A549 (cell line): ENCODE results near the gene FAM131A. TPM values are rescaled to one million over a fixed set of nuclear protein-coding genes. Genes with fewer than 3 reads are reported as not detected.

Source experiments
- ATAC-seq, 2 experiments: fragments of 200-7000 bp in 1 of 2; fragments of >200 bp in 1 of 2; cut with Nextera tagmentation in 1 of 2; cut with Tn5 transposase in 1 of 2; 3 replicates each; pipeline versions ENCODE4 v1.8.0 to v1.9.1; 2018 to 2020; ENCODE audit warnings: mild to moderate bottlenecking in 1 of 2, moderate library complexity in 1 of 2
- CTCF ChIA-PET: fragments of 300-600 bp; sonication (Branson Sonifier 250); formaldehyde crosslinking; extraction: SDS; loops from one replicate; lab custom pipeline; 2021; ENCODE audit warnings: antibody characterized with exemption, inconsistent platforms; lab: Yijun Ruan, JAX
- POLR2A ChIA-PET: fragments of 350-600 bp; formaldehyde crosslinking; extraction: SDS; loops from one replicate; lab custom pipeline; 2021; ENCODE audit warnings: antibody characterized with exemption, inconsistent platforms; lab: Yijun Ruan, JAX
- DNase-seq, 2 experiments: peaks; one replicate each; pipeline versions ENCODE4 v3.0.0 to v3.0.0-alpha.2; 2011 to 2016; ENCODE audit warnings: low read depth in 1 of 2, low spot score in 1 of 2
- FAIRE-seq: peaks from 2 replicates; lab custom pipeline; 2011; peaks lifted over from hg19 to GRCh38; lab: Jason Lieb, UNC
- H3K27ac ChIP-seq, 2 experiments: fragments of >200 bp; sonication (Bioruptor Twin); formaldehyde crosslinking; 3 replicates each; pipeline ENCODE4 v1.5.1; 2016 to 2017
- H3K4me1 ChIP-seq: fragments of >200 bp; sonication (Bioruptor Twin); formaldehyde crosslinking; 3 replicates; pipeline ENCODE4 v1.6.1; 2016
- H3K4me2 ChIP-seq: fragments of >200 bp; sonication (Bioruptor Twin); formaldehyde crosslinking; 3 replicates; pipeline ENCODE4 v1.6.1; 2016
- H3K4me3 ChIP-seq: fragments of >200 bp; sonication (Bioruptor Twin); formaldehyde crosslinking; 3 replicates; pipeline ENCODE4 v1.5.1; 2016
- H3K9me3 ChIP-seq: fragments of >200 bp; sonication (Bioruptor Twin); formaldehyde crosslinking; 3 replicates; pipeline ENCODE4 v1.6.1; 2016
- ATOH8 ChIP-seq: fragments of 250-450 bp; sonication (Bioruptor Pico); IDR thresholded peaks from 2 replicates; pipeline ENCODE4 v1.5.0; 2020; ENCODE audit warnings: low read depth, mild to moderate bottlenecking, moderate library complexity
- CBX8 ChIP-seq: fragments of 200-600 bp; sonication (generic); IDR thresholded peaks from 2 replicates; pipeline ENCODE4 v1.6.1; 2016
- HMGXB4 ChIP-seq: fragments of 250-450 bp; sonication (Bioruptor Pico); IDR thresholded peaks from 2 replicates; pipeline ENCODE4 v1.5.0; 2021; ENCODE audit warnings: mild to moderate bottlenecking, moderate library complexity, borderline replicate concordance
- HOXB13 ChIP-seq: fragments of 250-450 bp; sonication (Bioruptor Pico); IDR thresholded peaks from 2 replicates; pipeline ENCODE4 v1.5.0; 2020; ENCODE audit warnings: low read depth, mild to moderate bottlenecking, moderate library complexity
- JUNB ChIP-seq: fragments of >200 bp; sonication (Bioruptor Twin); formaldehyde crosslinking; IDR thresholded peaks from 2 replicates; pipeline ENCODE4 v1.6.1; 2016
- KDM1A ChIP-seq: fragments of 200-600 bp; sonication (generic); IDR thresholded peaks from 2 replicates; pipeline ENCODE4 v1.6.1; 2016; ENCODE audit warnings: low read depth, mild to moderate bottlenecking
- KDM5A ChIP-seq: fragments of 200-600 bp; sonication (generic); IDR thresholded peaks from 2 replicates; pipeline ENCODE4 v1.6.1; 2016; ENCODE audit warnings: antibody characterized with exemption, mild to moderate bottlenecking
- MYC ChIP-seq: IDR thresholded peaks from 2 replicates; pipeline ENCODE4 v1.6.1; 2012; ENCODE audit warnings: mild to moderate bottlenecking, inconsistent platforms, low read length, improper control_type of control experiment, borderline replicate concordance
- NFE2L2 ChIP-seq: fragments of 150-350 bp; conservative IDR thresholded peaks from 2 replicates; pipeline ENCODE4 v1.6.1; 2014; ENCODE audit warnings: low read length
- NR3C1 ChIP-seq: fragments of >200 bp; sonication (Bioruptor Twin); formaldehyde crosslinking; IDR thresholded peaks from 3 replicates; pipeline ENCODE4 v1.6.1; 2017
- PBX3 ChIP-seq: IDR thresholded peaks from 2 replicates; pipeline ENCODE4 v1.6.1; 2012
- POLR2A ChIP-seq: IDR thresholded peaks from 2 replicates; pipeline ENCODE4 v1.6.1; 2012; ENCODE audit warnings: mild to moderate bottlenecking, low read length
- REST ChIP-seq: fragments of 200-600 bp; sonication (generic); IDR thresholded peaks from 2 replicates; pipeline ENCODE4 v1.6.1; 2016; ENCODE audit warnings: antibody characterized with exemption, mild to moderate bottlenecking, moderate library complexity
- TP53 ChIP-seq: fragments of 250-450 bp; sonication (Bioruptor Pico); IDR thresholded peaks from 2 replicates; pipeline ENCODE4 v1.5.0; 2021; ENCODE audit warnings: mild to moderate bottlenecking, moderate library complexity
- USF2 ChIP-seq: fragments of 450-650 bp; IDR thresholded peaks from 2 replicates; pipeline ENCODE4 v1.6.1; 2014; ENCODE audit warnings: antibody characterized with exemption
- ZC3H11A ChIP-seq: fragments of 450-650 bp; IDR thresholded peaks from 2 replicates; pipeline ENCODE4 v1.6.1; 2014; ENCODE audit warnings: antibody characterized with exemption, mild to moderate bottlenecking
- ZFP36 ChIP-seq: fragments of 450-650 bp; IDR thresholded peaks from 2 replicates; pipeline ENCODE4 v1.6.1; 2014; ENCODE audit warnings: borderline replicate concordance; ENCODE audit not compliant: partially characterized antibody
- WGBS: methylation state at CpG from one replicate; pipeline ENCODE4 v1.1.6; 2017; ENCODE audit errors: missing lambda C conversion rate; 5-methylcytosine and 5-hydroxymethylcytosine counted together
- polyA plus RNA-seq, 4 experiments: library from polyadenylated mRNA; depleted of rRNA in 3 of 4; stranded (reverse); fragments of >200 nt; fragmentation: RNase III in 1 of 4; extraction: RNeasy Plus Mini Kit Qiagen cat#74134 plus additional on column Dnase treatment in 1 of 4; gene quantifications; 2 replicates in 3 of 4; 3 replicates in 1 of 4; pipeline ENCODE4 v1.2.3, GENCODE V29; 2011 to 2017

The FAM131A gene
- polyA plus RNA-seq, 2 of the 4 experiments (the other 2 are of a cell fraction): 5.2 to 6.1 TPM

GRCh38 chr3:184350618-184351017 lies 13.2 kb downstream of the FAM131A start:
- POLR2A ChIA-PET: interaction anchor here (0.9 kb wide), 1 partner anchor 12 kb away, joined by 4 read pairs; no protein-coding TSS in a partner anchor
- DNase-seq: no peak
- WGBS: 84% methylated on average over 6 of the region's 6 CpGs
- Histone ChIP-seq H3K4me3 (no peak overlapping the region), H3K4me1 (peaks cover 4% of the 10 kb centered on the region; the same call in 2 of the 3 replicates), H3K9me3 (no peaks in the 10 kb centered on the region), H3K4me2 (no peak overlapping the region), H3K27ac (no peak overlapping the region)
- CTCF ChIA-PET: interaction anchor here (2.1 kb wide), 1 partner anchor 21 kb away, joined by 4 read pairs; no protein-coding TSS in a partner anchor
- FAIRE-seq: no peak
- TF ChIP-seq JUNB (no peak), KDM1A (no peak), NR3C1 (no peak), NFE2L2 (no peak), HOXB13 (CRISPR knock-in tag) (no peak), MYC (no peak), KDM5A (no peak)
- no peak for ATAC-seq

- WGBS: 63% methylated on average over 7 of the region's 9 CpGs
- no peaks in the 10 kb centered on the region for H3K9me3 ChIP-seq
- TF ChIP-seq ATOH8: no peak
- TF ChIP-seq ZFP36: no peak
- FAIRE-seq (no peak), ATAC-seq (no peak), DNase-seq (no peak)
- no peak overlapping the region for H3K4me2 ChIP-seq
- no peak overlapping the region for H3K4me3 ChIP-seq
- H3K27ac ChIP-seq: no peak overlapping the region
- no peaks in the 10 kb centered on the region for H3K4me1 ChIP-seq
- ChIA-PET POLR2A (interaction anchor here (0.9 kb wide), 1 partner anchor 11 kb away, joined by 4 read pairs; no protein-coding TSS in a partner anchor), CTCF (interaction anchor here (1.2 to 2.1 kb wide), 3 partner anchors 10 to 24 kb away, joined by 3 to 4 read pairs (median 3); partner anchors contain the start of genes CLCN2 and POLR2H)
These were observed 14.2 kb downstream of the FAM131A start for GRCh38 chr3:184351511-184352148.

GRCh38 chr3:184352149-184352785 lies 14.9 kb downstream of the FAM131A start:
- no peak overlapping the region for H3K4me2 ChIP-seq
- FAIRE-seq (no peak), DNase-seq (no peak), ATAC-seq (no peak)
- 89% methylated on average over 14 of the region's 15 CpGs for WGBS
- no peak overlapping the region for H3K4me3 ChIP-seq
- no peaks in the 10 kb centered on the region for H3K4me1 ChIP-seq
- ChIA-PET POLR2A (no interaction called here), CTCF (interaction anchor here (1.2 to 3.6 kb wide), 4 partner anchors 7 to 23 kb away, joined by 3 to 23 read pairs (median 4); partner anchors contain the start of genes CLCN2 and POLR2H)
- TF ChIP-seq USF2: no peak
- H3K27ac ChIP-seq: no peak overlapping the region
- H3K9me3 ChIP-seq: no peaks in the 10 kb centered on the region

- CTCF ChIA-PET: interaction anchor here (0.8 to 3.6 kb wide), 12 partner anchors 8 to 161 kb away, joined by 3 to 23 read pairs (median 6); partner anchors contain the start of genes FAM131A and POLR2H
- POLR2A ChIA-PET: no interaction called here
- Histone ChIP-seq H3K27ac (no peak overlapping the region), H3K4me1 (no peaks in the 10 kb centered on the region), H3K4me3 (no peak overlapping the region), H3K4me2 (no peak overlapping the region), H3K9me3 (no peaks in the 10 kb centered on the region)
- WGBS: 100% methylated on average over 1 of the region's 11 CpGs
- no peak for ATAC-seq
- no peak for DNase-seq
- FAIRE-seq: no peak
- TF ChIP-seq ZC3H11A: no peak
- no peak for TF ChIP-seq POLR2A
- TF ChIP-seq TP53 (CRISPR knock-in tag): no peak
- TF ChIP-seq NFE2L2: no peak
- no peak for TF ChIP-seq PBX3
- TF ChIP-seq CBX8: no peak
- no peak for TF ChIP-seq HMGXB4 (CRISPR knock-in tag)
- no peak for TF ChIP-seq REST
These were observed 15.6 kb downstream of the FAM131A start for GRCh38 chr3:184352897-184353545.
